Neuronal stem cell (in vitro differentiated cells): ENCODE data around the gene MPP7.
A peak's percentile ranks its signal among the peaks of the same experiment; 100 is the strongest.

Experiments used
- DNase-seq: peaks from one replicate; pipeline ENCODE4 v3.0.0-alpha.2; 2013; ENCODE audit warnings: low spot score
- H2AFZ ChIP-seq: one replicate; pipeline ENCODE4 v1.6.1; 2013; ENCODE audit warnings: mild to moderate bottlenecking, low read length, inconsistent platforms
- H2AK5ac ChIP-seq: 2 replicates; pipeline ENCODE4 v1.6.1; 2013; ENCODE audit warnings: low read depth, mild to moderate bottlenecking, inconsistent platforms, low read length, moderate library complexity, mixed read lengths
- H2BK120ac ChIP-seq: 2 replicates; pipeline ENCODE4 v1.6.1; 2013; ENCODE audit warnings: low read depth, mild to moderate bottlenecking, inconsistent platforms, low read length, moderate library complexity, mixed read lengths
- H2BK12ac ChIP-seq: one replicate; pipeline ENCODE4 v1.6.1; 2013; ENCODE audit warnings: low read length, inconsistent platforms
- H2BK15ac ChIP-seq: 2 replicates; pipeline ENCODE4 v1.6.1; 2013; ENCODE audit warnings: mild to moderate bottlenecking, low read length, inconsistent platforms, mixed read lengths
- H2BK5ac ChIP-seq: one replicate; pipeline ENCODE4 v1.6.1; 2013; ENCODE audit warnings: inconsistent platforms, mild to moderate bottlenecking, low read length, moderate library complexity
- H3K14ac ChIP-seq: one replicate; pipeline ENCODE4 v1.6.1; 2013; ENCODE audit warnings: low read length, inconsistent platforms
- H3K18ac ChIP-seq: 2 replicates; pipeline ENCODE4 v1.6.1; 2013; ENCODE audit warnings: low read length, inconsistent platforms
- H3K23ac ChIP-seq: 2 replicates; pipeline ENCODE4 v1.6.1; 2013; ENCODE audit warnings: low read depth, mild to moderate bottlenecking, mixed read lengths, low read length, inconsistent platforms; ENCODE audit not compliant: poor library complexity
- H3K27ac ChIP-seq: replicated peaks from 3 replicates; pipeline ENCODE4 v1.5.1; 2013; ENCODE audit warnings: low read length, inconsistent platforms
- H3K27me3 ChIP-seq, 3 experiments: 2 replicates each; pipeline ENCODE4 v1.6.1; 2013; ENCODE audit warnings: low read length in 3 of 3, mild to moderate bottlenecking in 2 of 3, inconsistent platforms in 1 of 3, low read depth in 1 of 3, mixed read lengths in 1 of 3, moderate library complexity in 1 of 3; ENCODE audit not compliant: control insufficient read depth in 3 of 3, insufficient read depth in 3 of 3
- H3K36me3 ChIP-seq, 2 donors: replicated peaks in 1 of 2; 2 replicates each; pipeline ENCODE4 v1.6.1; 2013; ENCODE audit warnings: low read length in 2 of 2; ENCODE audit not compliant: control insufficient read depth in 2 of 2, insufficient read depth in 2 of 2
- H3K4ac ChIP-seq: 2 replicates; pipeline ENCODE4 v1.6.1; 2013; ENCODE audit warnings: inconsistent platforms, mild to moderate bottlenecking, low read length, moderate library complexity
- H3K4me1 ChIP-seq, 2 donors: 1 replicate in 1 of 2; 2 replicates in 1 of 2; pipeline ENCODE4 v1.6.1; 2013; ENCODE audit warnings: low read length in 2 of 2, low read depth in 1 of 2; ENCODE audit not compliant: control insufficient read depth in 2 of 2, insufficient read depth in 1 of 2
- H3K4me2 ChIP-seq: one replicate; pipeline ENCODE4 v1.6.1; 2013; ENCODE audit warnings: mild to moderate bottlenecking, low read length, inconsistent platforms; ENCODE audit not compliant: insufficient read depth, poor library complexity, severe bottlenecking
- H3K4me3 ChIP-seq, 2 donors: 2 replicates each; pipeline ENCODE4 v1.5.1; 2013; ENCODE audit warnings: low read length in 2 of 2, mild to moderate bottlenecking in 2 of 2, inconsistent platforms in 1 of 2, moderate library complexity in 1 of 2
- H3K79me1 ChIP-seq: one replicate; pipeline ENCODE4 v1.6.1; 2013; ENCODE audit warnings: low read depth, mild to moderate bottlenecking, inconsistent platforms, low read length, moderate library complexity
- H3K9ac ChIP-seq: one replicate; pipeline ENCODE4 v1.6.1; 2013; ENCODE audit warnings: mild to moderate bottlenecking, low read depth, low read length, inconsistent platforms; ENCODE audit not compliant: poor library complexity
- H3K9me3 ChIP-seq, 2 donors: replicated peaks in 1 of 2; 2 replicates each; pipeline versions ENCODE3 to v1.6.1; 2013; ENCODE audit warnings: low read length in 2 of 2, mild to moderate bottlenecking in 2 of 2, inconsistent platforms in 1 of 2, low read depth in 1 of 2, mixed read lengths in 1 of 2, moderate library complexity in 1 of 2; ENCODE audit not compliant: control insufficient read depth in 2 of 2, insufficient read depth in 1 of 2
- H4K8ac ChIP-seq: one replicate; pipeline ENCODE4 v1.6.1; 2013; ENCODE audit warnings: low read depth, mild to moderate bottlenecking, inconsistent platforms, low read length, moderate library complexity
- H4K91ac ChIP-seq: one replicate; pipeline ENCODE4 v1.6.1; 2013; ENCODE audit warnings: low read length, low read depth, mild to moderate bottlenecking, inconsistent platforms; ENCODE audit not compliant: poor library complexity
- WGBS, 2 donors: extraction: QIAGEN DNeasy Blood & Tissue Kit; methylation state at CpG; one replicate each; pipeline ENCODE4 v1.1.7; 2013; ENCODE audit warnings: missing lambda C conversion rate in 2 of 2, mixed read lengths in 1 of 2; ENCODE audit not compliant: insufficient read length in 2 of 2, insufficient replicate concordance in 1 of 2; ENCODE audit errors: extremely low coverage in 2 of 2; 5-methylcytosine and 5-hydroxymethylcytosine counted together

The MPP7 gene

DNA sequence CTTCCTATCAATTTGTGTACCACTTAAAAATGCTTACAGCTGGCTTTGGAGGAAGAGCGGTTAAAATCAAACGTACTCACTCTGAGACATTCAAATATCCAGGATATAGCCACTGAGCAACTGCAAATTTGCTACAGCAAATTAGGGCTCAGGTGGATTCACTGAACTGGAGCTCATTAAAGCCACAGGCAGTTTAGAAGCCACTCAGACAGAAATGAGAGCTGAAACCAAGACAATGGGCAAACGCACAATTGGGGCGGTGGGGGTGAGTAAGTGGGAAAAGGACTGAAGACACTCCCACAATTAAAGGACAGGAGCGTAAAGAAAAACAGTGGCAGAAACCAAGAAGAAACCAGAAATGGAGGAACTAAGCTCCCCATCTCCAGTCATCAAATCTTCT is 20.5 kb downstream of the MPP7 start:
- Histone ChIP-seq H3K23ac (no peak overlapping the region), H3K4me3 (no peak overlapping the region), H3K9ac (no peak overlapping the region), H3K4ac (no peak overlapping the region), H2BK120ac (no peak overlapping the region), H2BK5ac (no peak overlapping the region), H3K18ac (no peak overlapping the region), H3K27ac (peak overlapping the region; percentile 71), H3K36me3 (no peaks in the 10 kb centered on the region), H2BK12ac (no peak overlapping the region), H2BK15ac (no peak overlapping the region), H3K4me1 (peaks cover 0 to 16% of the 10 kb centered on the region in 2 donors), H3K27me3 (peaks cover 0 to 3% (median 0%) of the 10 kb centered on the region in 3 experiments), H2AFZ (no peak overlapping the region), H3K79me1 (no peaks in the 10 kb centered on the region), H3K9me3 (no peaks in the 10 kb centered on the region), H4K8ac (no peak overlapping the region), H4K91ac (no peak overlapping the region), H3K14ac (no peak overlapping the region), H2AK5ac (no peak overlapping the region), H3K4me2 (no peak overlapping the region)
- DNase-seq, result peak; percentile 43
- WGBS, 2 donors, result no CpG with 5 or more reads among the region's 5 CpGs

DNA sequence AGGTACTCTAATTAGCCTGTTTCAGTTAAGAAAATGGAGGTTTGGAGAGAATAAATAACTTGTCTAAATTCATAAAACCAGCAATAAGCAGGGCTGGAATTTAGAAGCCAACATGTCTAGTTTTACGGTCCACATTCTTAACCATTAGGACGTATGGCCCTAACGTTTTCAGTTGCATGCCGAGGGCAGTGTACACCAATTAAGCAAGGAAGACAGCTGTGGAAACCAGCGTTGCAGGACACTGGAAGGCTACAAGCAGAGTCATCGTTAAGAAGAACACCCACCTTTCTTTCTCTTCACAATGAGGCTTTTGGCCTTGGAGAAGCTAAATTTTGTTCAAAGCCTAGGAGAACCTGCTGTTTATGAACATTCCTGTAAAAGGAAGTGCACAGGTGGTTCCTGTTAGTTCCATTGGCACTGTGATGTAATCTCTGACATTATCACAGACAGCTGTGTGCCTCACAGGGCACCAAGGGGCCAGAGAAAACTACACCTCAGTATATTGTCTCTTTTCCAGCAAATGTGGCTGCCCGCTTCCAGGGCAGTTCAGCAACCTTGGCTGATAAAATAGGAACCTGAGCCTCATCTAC is 21.0 kb downstream of the MPP7 start:
- DNase-seq, result peak; percentile 15
- H3K4me3 ChIP-seq, result no peak overlapping the region
- peaks cover 0 to 3% (median 0%) of the 10 kb centered on the region in 3 experiments for H3K27me3 ChIP-seq
- no peak overlapping the region for H2BK12ac ChIP-seq
- H2BK120ac ChIP-seq, result no peak overlapping the region
- H4K91ac ChIP-seq, result no peak overlapping the region
- no peak overlapping the region for H3K14ac ChIP-seq
- no peak overlapping the region for H3K9ac ChIP-seq
- no peaks in the 10 kb centered on the region for H3K9me3 ChIP-seq
- WGBS, 2 donors, result no CpG with 5 or more reads among the region's 7 CpGs
- H2AK5ac ChIP-seq, result no peak overlapping the region
- H3K27ac ChIP-seq, result peak overlapping the region; percentile 71
- peak overlapping the region; percentile 36 for H3K4me2 ChIP-seq
- H3K23ac ChIP-seq, result no peak overlapping the region
- no peaks in the 10 kb centered on the region for H3K36me3 ChIP-seq
- no peak overlapping the region for H3K18ac ChIP-seq
- H2BK15ac ChIP-seq, result no peak overlapping the region
- H3K79me1 ChIP-seq, result no peaks in the 10 kb centered on the region
- no peak overlapping the region for H2BK5ac ChIP-seq
- H3K4ac ChIP-seq, result no peak overlapping the region
- H4K8ac ChIP-seq, result no peak overlapping the region
- H2AFZ ChIP-seq, result no peak overlapping the region
- H3K4me1 ChIP-seq, result peaks cover 0 to 16% of the 10 kb centered on the region in 2 donors

GRCh38 chr10:28280652-28281051 is 22.2 kb downstream of the MPP7 start:
- no peak for DNase-seq
- peaks cover 0 to 3% (median 0%) of the 10 kb centered on the region in 3 experiments for H3K27me3 ChIP-seq
- WGBS, 2 donors, result no CpG with 5 or more reads among the region's 3 CpGs

GRCh38 chr10:28279878-28280277 is 23.0 kb downstream of the MPP7 start:
- Histone ChIP-seq H3K9me3 (no peaks in the 10 kb centered on the region), H2BK12ac (no peak overlapping the region), H2BK120ac (no peak overlapping the region), H4K91ac (no peak overlapping the region), H3K4me3 (no peak overlapping the region), H2BK15ac (no peak overlapping the region), H3K4ac (no peak overlapping the region), H3K27me3 (peaks cover 0 to 3% (median 0%) of the 10 kb centered on the region in 3 experiments), H3K36me3 (no peaks in the 10 kb centered on the region), H3K4me2 (no peak overlapping the region), H3K27ac (no peak overlapping the region), H2AFZ (no peak overlapping the region), H2AK5ac (no peak overlapping the region), H3K23ac (no peak overlapping the region), H4K8ac (no peak overlapping the region), H2BK5ac (no peak overlapping the region), H3K79me1 (no peaks in the 10 kb centered on the region), H3K4me1 (peaks cover 0 to 16% of the 10 kb centered on the region in 2 donors), H3K9ac (no peak overlapping the region), H3K14ac (no peak overlapping the region), H3K18ac (no peak overlapping the region)
- DNase-seq, result no peak
- no CpG with 5 or more reads among the region's 4 CpGs for WGBS, 2 donors

More at GRCh38 chr10:28280652-28281051, 22.2 kb downstream of the MPP7 start:
- no peak overlapping the region for H2AK5ac ChIP-seq
- no peak overlapping the region for H4K8ac ChIP-seq
- no peak overlapping the region for H3K23ac ChIP-seq
- no peak overlapping the region for H2BK120ac ChIP-seq
- no peak overlapping the region for H3K4me3 ChIP-seq
- no peak overlapping the region for H3K18ac ChIP-seq
- no peak overlapping the region for H2BK15ac ChIP-seq
- no peak overlapping the region for H2AFZ ChIP-seq
- H4K91ac ChIP-seq, result no peak overlapping the region
- H3K4me1 ChIP-seq, result peaks cover 0 to 16% of the 10 kb centered on the region in 2 donors
- H3K14ac ChIP-seq, result no peak overlapping the region
- no peak overlapping the region for H3K27ac ChIP-seq
- no peak overlapping the region for H3K9ac ChIP-seq
- no peak overlapping the region for H2BK5ac ChIP-seq
- H3K36me3 ChIP-seq, result no peaks in the 10 kb centered on the region
- H2BK12ac ChIP-seq, result no peak overlapping the region
- no peaks in the 10 kb centered on the region for H3K9me3 ChIP-seq
- no peak overlapping the region for H3K4me2 ChIP-seq
- H3K79me1 ChIP-seq, result no peaks in the 10 kb centered on the region
- no peak overlapping the region for H3K4ac ChIP-seq
